Fibroblast of gingiva (primary cell): ENCODE data around the gene INPP4B.
A peak's percentile ranks its signal among the peaks of the same experiment; 100 is the strongest.

ENCODE experiments used
- DNase-seq: peaks from one replicate; pipeline ENCODE4 v3.0.0-alpha.2; 2011; ENCODE audit warnings: low read depth

INPP4B gene

DNA sequence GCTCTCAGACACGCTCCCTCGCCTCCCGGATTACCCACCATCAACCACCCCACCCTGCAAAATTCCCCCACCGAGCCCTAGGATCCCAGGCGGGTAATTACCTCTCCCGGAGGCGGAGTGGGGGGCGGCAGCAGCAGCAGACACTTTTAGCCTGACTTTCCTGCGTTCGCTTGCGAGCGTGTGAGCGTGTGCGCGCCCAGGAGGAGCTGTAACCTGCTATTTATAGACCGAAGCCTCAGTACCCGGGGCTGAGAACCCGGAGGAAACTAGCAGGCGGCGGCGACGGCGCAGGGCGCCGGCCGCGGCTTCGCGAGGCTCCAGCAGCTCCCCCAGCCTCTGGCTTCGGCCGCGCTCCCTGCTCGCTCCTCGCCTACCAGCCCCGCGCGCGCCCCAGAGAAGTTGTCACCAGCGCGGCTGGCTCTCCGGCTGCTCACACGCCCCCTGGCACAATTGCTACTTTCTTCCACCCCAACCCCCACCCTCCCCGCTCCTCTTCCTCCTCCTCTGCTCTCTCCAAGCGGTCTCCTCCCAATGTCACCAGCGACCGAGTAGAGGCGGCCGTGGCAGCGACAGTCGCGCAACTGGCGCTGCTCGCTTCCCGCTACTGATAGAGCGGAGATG is at the start of gene INPP4B:
Gene INPP4B (minus strand): TSS at position 194 of the 621 bp plus-strand sequence.
- peak; percentile 40 for DNase-seq

DNA sequence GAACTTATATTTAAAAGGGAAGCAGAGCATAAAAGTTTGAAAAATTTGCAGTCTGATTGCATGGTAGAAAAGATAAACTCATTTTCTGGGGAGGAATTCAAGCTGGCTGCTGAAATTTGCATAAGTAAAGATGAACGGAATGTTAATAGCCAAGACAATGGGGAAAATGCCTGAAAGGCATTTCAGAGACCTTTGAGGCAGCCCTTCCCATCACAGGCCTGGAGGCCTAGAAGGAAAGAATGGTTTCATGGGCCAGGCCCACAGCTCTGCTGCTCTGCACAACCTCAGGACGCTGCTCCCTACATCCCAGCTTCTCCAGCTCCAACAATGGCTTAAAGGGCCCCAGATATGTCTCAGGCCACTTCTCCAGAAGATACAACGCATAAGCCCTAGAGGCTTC is 46.9 kb upstream of the INPP4B start:
- no peak for DNase-seq

DNA sequence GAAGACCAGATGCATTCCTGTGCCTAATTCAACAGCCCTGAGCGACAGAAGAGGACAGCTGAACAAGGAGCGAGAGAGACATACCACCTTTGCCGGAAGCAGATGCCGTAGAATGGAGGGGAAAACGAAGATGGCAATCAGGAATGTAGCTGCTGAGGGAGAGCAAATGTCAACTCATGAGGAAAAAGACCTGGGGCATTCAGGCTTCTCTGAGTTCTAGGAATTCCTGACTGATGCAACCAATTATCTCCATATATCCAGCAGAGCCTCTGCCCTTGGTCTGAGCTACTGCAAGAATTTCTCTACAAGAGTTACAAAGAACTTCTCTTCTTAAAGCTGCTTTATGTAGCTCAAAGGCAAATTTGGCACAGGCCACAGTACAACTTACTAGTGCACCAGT is 40.5 kb upstream of the INPP4B start:
- DNase-seq: no peak

DNA sequence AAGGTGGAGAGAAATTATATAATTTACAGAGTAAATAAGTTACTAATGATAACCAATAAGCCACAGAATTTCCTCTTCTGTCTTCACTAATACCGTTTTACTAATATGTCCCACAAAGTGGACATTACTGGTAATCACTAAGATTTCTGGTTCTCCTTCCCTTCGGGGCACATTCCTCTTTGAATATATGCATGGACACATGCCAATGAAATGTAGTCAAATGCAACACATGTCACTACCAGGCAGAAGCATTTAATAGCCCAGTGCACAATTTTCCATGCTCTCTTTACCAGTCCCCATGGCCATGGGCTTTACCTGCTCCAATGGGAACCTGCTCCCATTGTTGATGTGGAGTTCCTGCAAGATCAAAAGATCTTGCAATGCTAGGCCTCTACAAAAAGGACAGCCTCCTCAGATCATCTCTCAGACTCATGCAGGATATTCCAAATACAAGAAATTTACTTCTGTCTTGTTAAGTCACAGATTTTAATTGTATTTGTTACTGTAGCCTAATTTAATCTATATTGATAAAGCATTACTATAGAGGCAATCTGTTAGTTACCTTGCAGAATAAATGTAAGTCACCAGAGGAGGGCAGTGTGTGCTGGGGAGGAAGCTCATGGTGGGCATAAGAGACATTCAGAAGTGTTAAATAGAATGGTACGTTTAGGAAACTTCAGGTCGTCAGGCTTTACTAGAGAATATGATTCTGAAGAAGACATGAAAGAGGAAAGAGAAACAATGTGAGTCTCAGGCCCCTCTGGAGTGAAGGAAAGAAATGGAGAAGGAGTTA is 37.1 kb upstream of the INPP4B start:
- DNase-seq: no peak

DNA sequence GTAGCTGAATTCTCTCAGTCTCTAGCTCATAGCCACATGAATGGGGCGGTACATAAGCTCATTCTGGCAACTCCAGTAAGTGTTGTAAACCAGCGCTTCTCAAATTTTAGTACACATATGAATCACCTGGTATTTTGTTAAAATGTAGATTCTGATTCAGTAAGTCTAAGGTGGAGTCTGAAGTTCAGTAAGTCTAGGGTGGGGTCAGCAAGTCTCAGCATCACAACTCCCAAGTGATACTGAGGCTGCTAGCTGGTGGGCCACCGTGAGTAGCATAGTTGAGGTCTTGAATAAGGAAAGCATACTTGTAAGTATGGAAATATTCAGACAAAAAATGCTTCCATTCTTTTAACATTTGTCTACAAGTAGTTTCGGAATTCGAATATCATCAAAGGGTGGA is 36.1 kb upstream of the INPP4B start:
- no peak for DNase-seq

DNA sequence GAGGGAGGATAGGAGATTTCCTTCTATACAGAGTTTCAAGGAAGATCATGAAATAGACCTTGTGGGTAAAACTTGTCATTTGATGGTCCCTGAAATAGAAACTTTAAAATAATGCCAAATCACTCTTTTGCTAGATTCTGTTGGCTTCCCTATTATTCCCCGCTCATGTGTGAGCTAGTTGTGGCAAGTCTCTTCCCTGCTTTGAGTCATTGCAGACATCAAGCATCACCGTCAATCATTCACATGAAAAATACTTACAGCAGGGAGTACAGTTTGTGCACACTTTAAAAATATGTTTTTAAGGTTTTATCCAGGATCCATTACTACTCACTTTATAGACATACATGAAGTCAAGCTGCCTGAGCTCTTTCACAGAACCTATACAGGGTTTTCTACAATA is 35.2 kb upstream of the INPP4B start:
- DNase-seq: no peak

DNA sequence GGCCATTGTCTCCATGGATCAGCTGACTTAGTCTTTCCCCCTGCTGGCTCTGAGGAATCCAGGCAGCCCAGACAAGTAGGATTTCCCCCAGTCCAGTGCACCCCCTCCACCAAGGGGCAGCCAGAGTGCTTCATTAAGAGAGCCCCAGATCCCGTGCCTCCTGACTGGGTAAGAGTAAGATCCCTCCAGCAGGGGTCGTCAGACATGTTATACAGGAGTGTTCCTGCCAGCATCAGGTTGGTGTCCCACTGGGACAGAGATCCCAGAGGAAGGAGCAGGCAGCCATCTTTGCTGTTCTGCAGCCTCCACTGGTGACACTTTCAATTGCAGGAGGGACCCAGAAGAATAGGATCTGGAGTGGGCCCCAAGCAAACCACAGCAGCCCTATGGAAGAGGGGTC is 29.0 kb upstream of the INPP4B start:
- no peak for DNase-seq

DNA sequence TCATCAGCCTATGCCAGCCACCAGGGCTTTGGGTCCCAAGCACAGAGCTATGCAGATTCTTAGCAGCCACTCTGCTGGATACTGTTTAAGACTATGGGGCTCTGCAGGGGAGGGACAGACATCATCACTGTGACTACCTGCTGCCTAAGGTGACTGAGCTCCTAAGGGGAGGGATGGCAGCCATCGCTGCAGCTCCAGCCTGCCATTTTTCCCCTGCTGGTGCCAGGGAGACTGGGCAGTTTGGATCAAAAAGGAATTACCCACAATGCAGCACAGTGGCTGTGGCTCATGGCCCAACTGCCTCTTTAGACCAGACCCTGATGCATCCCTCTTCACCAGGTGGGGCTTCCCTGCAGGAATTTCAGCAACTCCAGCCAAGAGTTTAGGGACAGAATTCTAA is 28.6 kb upstream of the INPP4B start:
- no peak for DNase-seq

DNA sequence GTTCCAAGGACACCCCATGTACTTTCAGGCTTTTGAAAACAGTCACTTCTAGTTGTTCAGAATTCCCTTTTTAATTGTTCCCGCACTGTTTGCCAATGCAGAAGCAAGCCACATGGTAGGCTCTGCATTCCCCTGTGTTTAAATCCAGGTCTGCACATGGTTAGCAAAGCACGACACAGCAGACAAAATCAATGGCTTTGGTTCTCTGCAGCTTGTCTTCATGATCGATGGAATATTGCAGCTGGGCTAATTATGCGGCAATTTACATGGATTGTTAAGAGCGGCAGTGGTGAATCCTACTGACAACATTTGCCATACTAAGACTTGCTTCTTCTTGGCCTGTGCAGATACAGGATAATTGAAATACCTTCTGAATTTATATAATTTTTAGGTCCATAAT is 20.6 kb upstream of the INPP4B start:
- DNase-seq: no peak

DNA sequence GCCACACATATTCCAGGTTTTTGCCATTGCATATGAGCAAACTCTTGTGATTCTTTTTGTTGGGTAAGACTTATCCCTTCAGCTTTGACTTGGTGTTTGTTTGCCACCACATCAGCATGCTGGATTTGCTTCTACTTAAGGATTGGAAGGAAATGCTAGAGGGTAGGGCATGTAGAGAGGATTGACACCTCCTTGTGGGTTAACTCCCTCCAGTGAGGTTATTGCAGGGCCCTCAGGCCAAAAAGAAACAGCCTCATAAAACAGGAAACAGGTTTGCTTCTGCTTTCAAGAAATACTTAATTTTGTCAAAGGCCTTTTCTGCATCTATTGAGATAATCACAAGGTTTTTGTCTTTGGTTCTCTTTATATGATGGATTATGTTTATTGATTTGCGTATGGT is 15.2 kb upstream of the INPP4B start:
- DNase-seq: no peak

DNA sequence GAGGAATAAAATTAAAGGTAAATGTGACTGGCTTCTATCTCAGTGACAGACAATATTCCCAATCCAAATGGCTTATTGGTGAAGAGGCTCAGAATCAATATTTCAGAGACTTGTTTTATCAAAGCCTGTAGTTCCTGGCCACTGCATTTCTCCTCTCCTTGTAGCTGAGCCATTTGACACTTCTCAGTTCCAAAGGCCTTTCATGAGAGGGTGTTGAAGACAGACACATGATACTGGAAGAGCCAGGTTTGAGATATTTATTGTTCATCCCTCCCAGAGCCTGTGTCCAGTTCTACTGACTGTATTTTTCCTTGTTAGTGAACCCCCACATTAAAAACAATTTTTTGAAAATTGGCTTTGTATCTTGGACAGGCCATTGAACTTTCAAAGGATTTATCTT is 12.9 kb upstream of the INPP4B start:
- no peak for DNase-seq

DNA sequence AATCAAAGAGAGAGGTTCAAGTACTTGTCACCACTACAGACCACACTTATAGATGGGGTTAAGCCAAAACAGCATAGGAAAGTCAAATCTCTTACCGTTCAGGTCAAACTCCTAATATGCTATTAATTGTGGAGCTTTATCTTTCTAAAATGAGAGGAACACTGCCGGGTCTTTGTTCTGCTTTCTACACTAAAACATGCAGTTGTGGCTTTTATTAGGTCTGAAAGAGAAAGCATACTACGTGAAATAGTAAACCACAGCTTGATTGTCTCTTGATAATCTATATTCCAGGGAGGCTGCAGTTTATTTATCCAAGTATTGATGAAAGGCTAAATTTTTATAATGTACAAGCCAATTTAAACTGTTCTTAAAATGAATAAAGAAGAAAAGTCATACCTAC is 12.3 kb upstream of the INPP4B start:
- DNase-seq: no peak

DNA sequence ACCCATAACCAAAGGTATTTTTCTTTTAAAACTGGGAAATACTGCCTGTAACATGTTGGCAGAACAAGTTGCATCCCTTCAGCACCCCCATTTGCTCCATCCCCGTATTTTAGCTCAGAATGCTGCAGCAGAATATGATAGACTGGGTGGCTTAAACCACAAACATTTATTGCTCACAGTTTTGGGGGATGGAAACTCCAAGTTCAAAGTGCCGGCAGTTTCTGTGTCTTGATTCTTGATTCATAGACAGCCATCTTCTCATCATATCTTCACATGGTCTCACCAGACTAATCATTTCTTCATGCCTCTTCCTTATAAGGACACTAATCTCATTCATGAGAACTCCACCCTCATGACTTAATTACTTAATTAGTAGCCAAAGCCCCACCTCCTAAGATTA is 10.5 kb upstream of the INPP4B start:
- DNase-seq: no peak

DNA sequence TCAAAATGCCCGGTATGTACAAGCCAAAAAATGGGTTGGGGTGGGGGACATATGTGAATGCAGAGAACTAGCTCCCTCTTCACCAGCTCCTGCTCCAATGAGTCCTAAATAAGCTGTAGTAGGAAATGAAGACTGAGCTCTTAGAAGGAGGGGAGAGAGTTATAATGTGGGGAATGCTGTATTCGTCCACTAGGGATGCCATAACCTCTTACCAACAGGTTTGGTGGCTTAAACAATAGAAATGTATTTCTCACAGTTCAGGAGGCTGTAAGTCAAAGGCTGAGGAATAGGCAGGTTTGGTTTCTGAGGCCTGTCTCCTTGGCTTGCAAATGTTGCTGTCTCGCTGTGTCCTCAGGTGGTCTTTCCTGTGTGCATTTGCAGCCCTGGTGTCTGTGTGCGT is 4.4 kb upstream of the INPP4B start:
- DNase-seq: no peak

DNA sequence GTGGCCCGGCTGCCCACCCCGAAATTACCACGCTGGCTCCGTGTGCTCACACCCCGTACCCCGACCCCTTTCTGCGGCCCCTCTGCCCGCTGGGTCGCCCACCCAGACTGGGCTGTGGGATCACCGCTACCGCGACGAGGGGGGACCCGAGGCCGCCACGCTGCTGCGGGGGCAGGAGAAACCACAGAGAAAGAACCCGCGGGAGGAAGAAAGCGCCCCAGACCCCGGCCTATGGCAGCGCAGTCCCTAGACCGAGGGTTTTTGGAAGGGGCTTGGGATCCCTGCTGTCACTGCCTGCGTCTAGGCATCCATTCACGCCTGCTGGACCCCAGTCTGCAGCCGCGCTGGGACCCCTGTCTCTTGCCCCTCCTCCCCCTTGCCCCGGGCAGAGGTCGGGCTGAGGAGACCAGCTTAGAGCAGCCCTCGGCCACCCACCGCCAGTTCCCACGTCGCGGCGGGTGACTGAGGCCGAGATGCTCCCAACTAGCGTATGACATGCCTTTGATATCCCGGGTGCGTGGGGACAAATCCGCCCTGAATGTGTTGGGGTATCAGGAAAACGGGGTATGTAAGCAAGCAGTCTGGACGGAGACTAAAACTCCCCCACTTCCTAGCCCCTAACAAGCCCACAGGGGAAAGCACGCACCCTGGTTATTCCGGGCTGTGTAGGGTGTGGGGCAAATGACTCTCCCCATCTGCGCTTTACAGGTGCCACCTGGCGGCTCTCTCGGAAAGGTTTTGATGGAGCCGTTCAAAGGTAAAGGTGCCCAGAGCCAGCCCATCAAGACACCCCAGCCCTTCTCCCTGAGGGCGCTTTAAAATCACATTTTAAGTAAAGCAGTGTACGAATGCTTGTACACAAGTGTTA is 862 bp upstream of the INPP4B start:
- DNase-seq: no peak

DNA sequence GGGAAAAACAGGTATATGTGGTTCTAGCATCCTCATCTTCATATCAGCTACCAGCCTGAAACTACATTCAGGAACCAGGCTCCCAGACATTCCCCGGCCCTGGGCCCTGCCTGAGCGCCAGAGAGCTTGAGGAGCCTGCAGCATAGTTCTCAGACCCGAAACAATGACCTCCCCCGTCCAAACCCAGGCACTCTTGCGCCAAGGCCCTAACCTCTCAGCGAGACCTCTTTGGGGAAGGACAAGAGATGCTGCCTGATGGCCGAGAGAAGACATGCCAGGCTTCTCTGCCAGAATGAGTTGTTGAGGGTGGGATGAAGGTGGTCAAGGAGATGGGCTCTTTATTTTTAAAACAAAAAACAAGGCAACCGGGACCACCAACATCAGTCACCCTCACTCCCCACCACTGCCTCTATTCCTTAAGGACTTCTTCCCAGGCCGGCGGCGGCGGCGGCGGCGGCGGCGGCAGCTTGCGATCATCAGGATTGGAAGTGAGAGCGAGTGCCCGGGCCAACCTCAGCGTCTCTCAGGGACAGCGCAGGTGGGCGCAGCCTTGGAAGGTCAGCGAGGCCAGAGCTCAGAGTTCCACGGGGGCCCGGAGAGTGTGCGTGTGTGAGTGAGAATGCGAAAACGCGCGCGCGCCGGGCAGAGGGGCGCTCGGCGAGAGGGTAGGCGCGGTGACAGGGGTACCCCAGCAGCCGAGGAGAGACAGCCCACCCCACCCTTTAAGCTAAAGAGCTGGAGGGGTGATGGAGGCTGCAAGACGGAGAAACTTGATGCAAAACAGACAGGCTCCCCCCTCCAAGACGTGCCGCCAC is 601 bp downstream of the INPP4B start:
- no peak for DNase-seq

DNA sequence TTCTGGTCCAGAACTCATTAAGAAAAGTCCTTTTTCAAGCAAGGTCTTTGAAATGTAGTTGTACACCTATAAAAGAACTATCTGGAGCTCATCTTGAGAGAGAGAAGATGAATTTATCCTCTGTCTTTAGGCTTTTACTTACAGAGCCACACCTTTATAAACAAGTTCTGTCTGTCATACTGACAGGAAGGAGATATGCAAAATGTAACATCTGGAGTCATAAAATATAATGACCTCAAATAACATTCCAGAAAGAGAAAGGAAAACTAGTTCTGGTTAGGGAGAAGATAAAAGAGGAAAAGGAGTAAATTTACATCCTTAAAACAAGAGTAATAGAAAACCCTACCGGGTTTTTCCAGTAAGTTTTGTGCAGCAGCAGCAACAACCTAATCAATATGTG is 1.3 kb downstream of the INPP4B start:
- DNase-seq: no peak

DNA sequence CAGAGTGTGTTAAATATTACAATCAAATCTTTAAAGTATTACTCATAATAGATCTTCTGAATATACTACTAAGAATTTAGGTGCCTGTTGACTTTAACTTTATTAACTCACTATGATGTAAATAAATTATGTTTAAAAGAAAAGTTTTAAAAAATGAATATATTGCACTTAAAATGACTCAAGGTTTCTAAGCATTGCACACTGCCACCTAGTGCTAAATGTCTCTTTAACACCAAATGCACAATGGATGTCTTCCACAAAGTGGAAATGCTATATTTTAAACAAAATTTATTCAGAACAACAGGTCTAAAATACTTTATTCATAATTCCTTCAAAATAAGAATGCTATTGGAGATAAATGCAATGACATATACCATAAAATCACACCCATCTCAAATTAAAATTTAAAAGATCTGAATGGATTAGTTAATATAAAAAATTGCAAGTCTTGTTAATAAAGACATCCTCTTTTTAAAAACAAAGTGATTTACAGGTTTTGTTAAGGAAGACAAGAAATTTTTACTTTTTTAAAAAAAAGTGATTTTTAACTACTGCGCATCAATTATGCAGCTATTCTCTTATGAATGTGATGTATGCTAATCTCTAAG is 5.5 kb downstream of the INPP4B start:
- DNase-seq: peak; percentile 45

DNA sequence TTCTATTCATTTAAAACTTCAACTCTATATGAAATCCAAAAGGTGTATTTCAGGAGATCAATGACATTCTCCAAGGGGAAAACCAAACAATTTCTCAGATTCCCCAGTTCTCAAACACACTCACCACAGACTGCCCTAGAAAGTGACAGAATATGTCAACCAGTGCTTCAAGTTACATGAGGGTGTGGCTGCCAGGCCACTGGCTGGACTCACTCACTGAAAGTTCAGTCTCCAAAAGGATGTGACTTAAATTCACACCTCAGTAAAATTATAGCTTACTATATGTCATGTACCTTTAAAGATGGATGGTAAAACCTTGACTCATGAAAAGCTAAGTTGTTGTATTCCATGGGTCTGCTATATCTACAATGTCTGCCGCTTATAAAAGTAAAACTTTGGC is 7.3 kb downstream of the INPP4B start:
- no peak for DNase-seq

DNA sequence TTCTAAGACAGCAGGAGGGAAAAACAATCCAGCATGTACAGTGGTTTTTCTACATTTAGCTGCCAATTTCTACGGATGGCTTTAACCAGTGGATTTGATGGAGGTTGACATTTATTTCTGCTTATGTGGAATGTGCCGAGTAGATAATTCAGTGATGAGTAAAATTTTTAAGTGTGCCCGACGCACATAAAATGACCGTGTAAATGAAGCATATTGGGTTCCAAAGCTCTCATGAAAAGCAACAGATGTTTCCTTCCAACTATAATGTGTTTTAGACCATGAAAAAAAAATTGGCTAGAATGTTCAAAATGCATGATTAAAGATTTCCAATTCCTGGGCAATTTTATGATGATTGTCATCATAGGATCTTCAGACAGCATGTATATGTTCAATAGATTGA is 14.1 kb downstream of the INPP4B start:
- DNase-seq: no peak

DNA sequence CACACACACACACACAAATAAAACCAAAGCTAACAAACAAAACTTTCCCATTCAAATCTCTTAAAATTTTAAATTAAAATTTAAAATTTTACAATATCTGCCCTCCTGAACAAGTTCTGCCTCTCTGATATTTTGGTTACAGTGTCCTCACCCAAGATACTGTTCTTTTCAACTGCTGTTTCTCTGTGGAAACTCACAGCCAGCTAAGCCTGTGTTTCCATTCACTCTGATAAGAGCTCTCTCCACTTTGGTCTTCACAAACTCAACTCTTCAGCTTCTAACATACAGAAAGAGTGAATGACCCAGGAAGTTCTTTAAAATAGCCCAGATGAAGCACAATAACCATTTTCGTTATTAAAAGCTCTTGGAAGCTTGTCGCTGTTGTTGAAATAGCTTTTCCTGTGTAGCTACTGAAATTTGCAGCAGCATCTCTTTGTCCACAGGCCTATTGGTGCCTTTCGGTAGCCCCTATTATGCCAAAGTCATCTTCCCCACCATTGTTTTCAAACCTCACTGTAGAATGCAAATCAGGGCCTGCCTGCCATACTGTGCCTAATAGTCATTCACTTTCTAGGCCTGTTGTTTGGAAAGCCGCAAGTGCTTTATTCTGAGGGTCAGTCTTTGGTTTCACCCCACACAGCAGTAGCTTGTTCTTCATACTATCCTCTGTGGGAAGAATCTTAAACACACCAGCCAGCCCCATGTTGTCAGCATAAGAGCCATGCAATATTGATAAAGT is 19.4 kb downstream of the INPP4B start:
- no peak for DNase-seq
